BE2C (cell line): ENCODE results near the gene DXO.

Experiments used
- DNase-seq: peaks from one replicate; pipeline ENCODE4 v3.0.0-alpha.2; 2020
- H3K27me3 ChIP-seq: fragments of 250-450 bp; sonication (Bioruptor Pico); 2 replicates; pipeline ENCODE4 v1.5.1; 2020; ENCODE audit warnings: mild to moderate bottlenecking
- H3K36me3 ChIP-seq: fragments of 250-450 bp; sonication (Bioruptor Pico); 2 replicates; pipeline ENCODE4 v1.5.1; 2020; ENCODE audit warnings: mild to moderate bottlenecking
- H3K4me1 ChIP-seq: fragments of 250-450 bp; sonication (Bioruptor Pico); 2 replicates; pipeline ENCODE4 v1.5.1; 2020
- H3K4me3 ChIP-seq: 2 replicates; pipeline ENCODE4 v1.5.1; 2011; ENCODE audit warnings: low read depth, low read length
- H3K9me3 ChIP-seq: fragments of 250-450 bp; sonication (Bioruptor Pico); 2 replicates; pipeline ENCODE4 v1.5.1; 2020
- CTCF ChIP-seq: IDR thresholded peaks from 2 replicates; pipeline ENCODE4 v1.5.1; 2012; ENCODE audit warnings: mild to moderate bottlenecking, low read depth, low read length

Gene DXO

GRCh38 chr6:31948306-31948705, 23.6 kb downstream of the DXO start:
- Histone ChIP-seq H3K9me3 (no peaks in the 10 kb centered on the region), H3K4me1 (no peaks in the 10 kb centered on the region), H3K36me3 (peaks cover 4% of the 10 kb centered on the region), H3K27me3 (peaks cover 8% of the 10 kb centered on the region; the same call in 1 of the 2 replicates), H3K4me3 (no peak overlapping the region)
- no peak for DNase-seq
- TF ChIP-seq CTCF = no peak

- H3K9me3 ChIP-seq = no peaks in the 10 kb centered on the region
- no peak for DNase-seq
- peaks cover 8% of the 10 kb centered on the region; the same call in 1 of the 2 replicates for H3K27me3 ChIP-seq
- no peak for TF ChIP-seq CTCF
- H3K4me1 ChIP-seq = no peaks in the 10 kb centered on the region
- no peak overlapping the region for H3K4me3 ChIP-seq
- H3K36me3 ChIP-seq = peaks cover 3% of the 10 kb centered on the region
Observed at GRCh38 chr6:31947864-31948263, 24.1 kb downstream of the DXO start.

GRCh38 chr6:31947070-31947675, 24.8 kb downstream of the DXO start:
- no peaks in the 10 kb centered on the region for H3K9me3 ChIP-seq
- no peak for TF ChIP-seq CTCF
- no peak for DNase-seq
- H3K27me3 ChIP-seq = peaks cover 8% of the 10 kb centered on the region; the same call in 1 of the 2 replicates
- no peak overlapping the region for H3K4me3 ChIP-seq
- no peaks in the 10 kb centered on the region for H3K4me1 ChIP-seq
- peaks cover 1% of the 10 kb centered on the region; the same call in 1 of the 2 replicates for H3K36me3 ChIP-seq

- Histone ChIP-seq H3K9me3 (no peaks in the 10 kb centered on the region), H3K36me3 (no peaks in the 10 kb centered on the region), H3K4me3 (no peak overlapping the region), H3K27me3 (peaks cover 8% of the 10 kb centered on the region; the same call in 1 of the 2 replicates), H3K4me1 (no peaks in the 10 kb centered on the region)
- DNase-seq = no peak
- TF ChIP-seq CTCF = no peak
Observed at GRCh38 chr6:31946370-31946885, 25.5 kb downstream of the DXO start.

- no peaks in the 10 kb centered on the region; the same call in 1 of the 2 replicates for H3K4me1 ChIP-seq
- H3K9me3 ChIP-seq = no peaks in the 10 kb centered on the region
- no peak within 1 kb of the TSS for H3K4me3 ChIP-seq
- no peak for TF ChIP-seq CTCF
- no peak for DNase-seq
- peaks cover 8% of the 10 kb centered on the region; the same call in 1 of the 2 replicates for H3K27me3 ChIP-seq
- H3K36me3 ChIP-seq = no peaks in the 10 kb centered on the region
Observed at GRCh38 chr6:31945507-31946369, 26.2 kb downstream of the DXO start, which contains the start of gene CFB. TSS of gene CFB (plus strand) at chr6:31946095. CDS start at chr6:31946222, 127 bp downstream.
